NOMO-1 treated with DMSO at 0.1 percent for 48 hours (cell line): ENCODE results near the gene SART3.
"Not testable (repeated sequence)": the region's sequence is repeated elsewhere in the genome, so short reads cannot be mapped to it uniquely, and the experiment has no call there.

Source experiments
- DNase-seq: peaks from one replicate; lab custom pipeline; 2025; ENCODE audit not compliant: unreplicated experiment; lab: John Stamatoyannopoulos, UW

Gene SART3

DNA sequence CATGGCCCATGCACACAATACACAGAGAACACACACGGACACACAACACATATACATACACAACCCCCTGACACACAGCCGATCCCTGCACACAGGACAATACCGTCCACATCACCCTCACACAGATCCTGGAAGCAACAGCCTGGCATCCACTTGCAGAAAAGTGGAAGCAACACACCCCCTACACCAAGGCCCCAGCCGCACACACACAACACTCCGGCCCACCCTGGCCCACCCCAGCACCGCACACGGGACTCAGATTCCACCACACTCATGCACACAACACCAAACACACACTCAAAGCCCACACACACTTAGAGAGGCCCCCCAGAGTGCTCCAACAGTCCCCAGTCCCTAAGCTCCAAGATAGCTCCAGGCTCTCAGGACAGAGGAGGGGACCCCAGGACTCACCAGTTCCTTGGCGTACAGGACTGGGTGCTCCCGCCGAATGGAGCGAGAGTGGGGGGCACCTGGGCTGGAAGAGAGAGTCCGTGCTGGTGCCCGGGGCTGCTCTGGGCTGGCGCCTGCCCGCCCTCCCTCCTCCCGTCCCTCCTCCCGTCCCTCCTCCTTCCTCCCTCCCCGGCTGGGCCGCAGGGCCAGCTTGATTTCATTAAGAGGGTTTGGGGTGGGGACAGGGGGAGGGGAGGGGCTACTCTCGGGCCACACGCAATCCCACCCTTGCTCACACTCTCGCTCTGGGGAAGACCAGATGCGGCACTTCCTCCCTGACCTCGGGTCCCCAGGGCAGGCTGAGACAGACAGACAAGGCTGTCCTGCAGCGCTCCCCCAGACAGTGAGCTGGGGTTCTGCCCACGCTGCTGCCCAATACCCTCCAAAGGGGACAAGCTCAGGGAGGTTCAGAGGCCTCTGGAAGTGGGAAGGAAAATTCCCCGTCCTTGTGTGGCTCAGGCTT, 36.8 kb upstream of the SART3 start, which contains the start of gene TMEM119:
Gene TMEM119 (minus strand): TSS at position 526 of the 913 bp plus-strand sequence. CDS start 5,701 bp downstream, outside the sequence.
- no peak for DNase-seq

DNA sequence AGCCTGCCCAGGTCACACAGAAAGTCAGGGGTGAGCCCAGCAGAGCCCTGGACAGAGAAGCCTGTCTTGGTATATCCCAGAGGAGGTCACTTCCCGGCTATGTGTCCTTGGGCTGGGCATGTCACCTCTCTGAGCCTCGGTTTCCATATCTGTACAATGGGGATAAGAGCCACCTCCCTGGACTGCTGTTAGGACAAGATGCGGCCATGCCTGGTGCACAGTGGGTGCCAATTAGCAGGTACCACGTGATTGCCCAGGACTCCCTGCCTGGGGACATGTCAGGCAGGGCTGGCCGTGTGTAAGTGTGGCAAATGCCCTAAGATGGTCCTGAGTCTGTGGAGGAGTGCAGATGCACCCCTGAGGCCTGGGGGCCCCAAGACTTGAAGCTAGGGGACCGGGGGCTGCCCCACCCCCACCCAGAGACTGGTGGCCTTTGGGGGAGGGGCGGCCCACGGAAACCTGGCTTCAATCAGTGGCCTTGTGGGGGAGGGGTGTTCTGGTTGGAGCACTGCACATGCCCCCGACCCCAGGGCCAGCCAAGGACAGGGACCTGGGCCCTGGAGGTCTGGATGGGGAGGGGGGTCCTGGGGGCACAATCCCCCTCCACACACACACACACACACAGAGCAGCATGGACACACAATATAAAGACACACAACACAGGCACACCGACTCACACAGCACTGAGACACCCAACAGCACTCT, 36.0 kb upstream of the SART3 start:
- no peak for DNase-seq

DNA sequence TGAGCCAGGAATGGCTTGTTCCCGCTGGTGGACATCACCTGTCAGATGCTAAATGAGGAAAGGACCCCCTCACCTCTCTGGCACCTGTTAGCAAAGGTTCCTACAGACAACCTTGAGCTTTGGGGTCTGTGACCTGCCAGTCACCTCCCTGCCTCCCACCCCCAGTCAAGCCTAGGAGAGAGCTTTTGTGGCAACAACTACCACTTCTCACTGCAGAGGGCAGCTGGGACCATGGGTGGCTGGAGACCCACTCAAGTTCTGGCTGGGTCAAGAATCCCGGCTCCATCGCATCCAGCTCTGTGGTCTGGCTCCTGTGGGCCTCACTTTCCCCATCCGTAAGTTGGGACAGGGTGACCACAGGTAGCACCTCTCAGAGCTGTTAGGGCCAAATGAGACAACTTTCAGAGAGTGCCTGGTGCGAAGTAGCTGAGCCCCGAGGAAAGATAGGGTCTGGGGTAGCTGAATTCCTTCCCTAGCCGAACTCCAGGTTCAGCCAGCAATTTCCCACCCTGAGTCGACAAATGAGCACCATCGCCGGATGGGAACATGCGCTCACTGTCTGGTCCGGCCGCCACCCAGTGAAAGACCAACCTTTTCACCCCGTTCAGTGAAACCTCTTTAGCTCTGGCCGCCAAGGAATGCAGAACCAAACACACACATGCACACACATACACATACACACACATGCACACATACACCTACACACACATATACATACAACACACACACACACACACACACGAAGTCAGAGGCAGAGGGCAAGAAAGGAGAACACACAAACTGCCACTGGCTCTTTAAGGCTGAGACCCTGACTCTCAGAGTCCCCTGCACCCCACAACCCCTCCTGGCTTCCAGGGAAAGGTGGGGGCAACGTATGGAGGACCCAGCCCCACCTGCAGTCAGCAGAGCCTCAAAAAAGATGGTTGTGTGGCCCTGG, 35.0 kb upstream of the SART3 start:
- DNase-seq: no peak

DNA sequence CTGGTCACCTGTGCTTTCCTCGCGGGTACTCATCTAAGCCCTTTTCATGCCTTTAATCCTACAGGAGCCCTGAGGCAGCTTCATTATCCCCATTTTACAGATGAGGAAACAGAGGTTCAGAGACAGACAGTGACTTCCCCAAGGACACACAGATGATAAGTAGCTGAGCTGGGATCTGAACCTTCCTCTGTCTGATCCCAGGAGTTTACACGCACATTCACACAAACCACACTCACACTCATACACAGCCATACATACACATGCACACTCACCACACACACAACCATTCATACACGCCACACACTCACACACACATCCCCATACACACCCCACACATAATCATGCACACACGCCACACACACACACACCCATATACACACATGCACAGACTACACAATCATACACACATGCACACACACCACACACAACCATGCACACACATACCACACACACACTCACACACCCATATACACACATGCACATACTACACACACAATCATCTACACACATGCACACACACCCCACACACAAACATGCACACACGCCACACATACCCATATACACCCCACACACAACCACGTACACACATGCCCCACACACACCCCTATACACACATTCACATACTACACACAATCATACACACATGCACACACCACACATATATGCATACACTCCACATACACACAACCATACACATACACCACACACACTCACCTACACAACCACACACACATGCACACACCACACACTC, 34.2 kb upstream of the SART3 start:
- DNase-seq: no peak

DNA sequence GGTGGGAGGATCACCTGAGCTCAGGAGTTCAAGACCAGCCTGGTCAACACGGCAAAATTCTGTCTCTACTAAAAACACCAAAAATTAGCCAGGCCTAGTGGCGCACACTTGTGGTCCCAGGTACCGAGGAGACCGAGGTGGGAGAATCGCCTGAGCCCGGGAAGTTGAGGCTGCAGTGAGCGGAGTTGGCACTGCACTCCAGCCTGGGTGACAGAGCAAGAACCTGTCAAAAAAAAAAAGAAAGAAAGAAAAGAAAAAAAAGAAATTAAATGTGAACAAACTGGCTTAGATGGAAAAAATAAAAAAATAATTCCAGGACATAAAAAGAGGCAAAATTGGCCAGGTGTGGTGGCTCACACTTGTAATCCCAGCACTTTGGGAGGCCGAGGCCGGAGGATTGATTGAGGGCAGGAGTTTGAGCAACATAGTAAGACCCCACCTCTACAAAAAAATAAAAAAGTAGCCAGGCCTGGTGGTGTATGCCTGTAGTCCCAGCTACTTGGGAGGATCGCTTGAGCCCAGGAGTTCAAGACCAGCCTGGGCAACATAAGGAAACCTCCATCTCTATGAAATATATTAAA, 33.4 kb upstream of the SART3 start:
- no peak for DNase-seq

DNA sequence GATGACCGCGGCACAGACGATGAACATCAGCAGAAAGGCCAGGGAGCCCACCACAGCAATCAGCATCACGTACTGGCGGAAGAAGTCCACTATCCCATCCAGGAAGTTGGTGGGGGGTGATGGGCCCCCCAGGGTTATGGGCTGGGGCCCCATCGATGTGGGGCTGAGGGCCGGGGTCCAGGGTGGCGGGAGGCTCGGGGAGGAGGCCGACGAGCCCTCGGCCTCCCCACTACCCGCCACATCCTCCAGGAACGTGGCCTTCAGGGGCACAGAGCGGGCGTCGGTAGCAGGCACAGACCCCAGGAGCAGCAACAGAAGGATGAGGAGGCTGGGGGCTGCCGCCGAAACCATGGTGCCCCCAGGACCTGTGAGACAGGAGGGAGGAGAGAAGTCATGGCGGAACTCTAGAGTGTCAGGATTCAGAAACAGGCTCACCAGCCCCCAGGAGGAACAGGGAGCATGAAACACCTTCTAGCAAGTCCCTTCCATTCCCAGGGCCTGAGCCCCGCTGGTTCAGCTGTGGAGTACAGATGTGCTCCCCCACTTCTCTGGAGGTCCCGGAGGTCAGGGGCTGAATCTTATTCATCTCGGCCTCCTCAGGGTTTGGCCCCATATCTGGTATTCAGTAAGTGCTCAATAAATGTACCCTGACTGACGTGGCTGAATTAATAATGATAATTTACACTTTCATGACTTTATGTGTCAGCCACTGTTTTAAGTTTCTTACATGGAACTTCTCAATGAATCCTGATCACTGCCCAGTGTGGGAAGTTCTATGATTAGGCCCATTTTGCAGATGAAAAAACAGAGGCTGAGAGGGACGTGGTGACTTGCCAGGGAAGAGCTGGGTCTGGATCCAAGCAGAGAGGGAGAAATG, 31.3 kb upstream of the SART3 start:
- DNase-seq: no peak

DNA sequence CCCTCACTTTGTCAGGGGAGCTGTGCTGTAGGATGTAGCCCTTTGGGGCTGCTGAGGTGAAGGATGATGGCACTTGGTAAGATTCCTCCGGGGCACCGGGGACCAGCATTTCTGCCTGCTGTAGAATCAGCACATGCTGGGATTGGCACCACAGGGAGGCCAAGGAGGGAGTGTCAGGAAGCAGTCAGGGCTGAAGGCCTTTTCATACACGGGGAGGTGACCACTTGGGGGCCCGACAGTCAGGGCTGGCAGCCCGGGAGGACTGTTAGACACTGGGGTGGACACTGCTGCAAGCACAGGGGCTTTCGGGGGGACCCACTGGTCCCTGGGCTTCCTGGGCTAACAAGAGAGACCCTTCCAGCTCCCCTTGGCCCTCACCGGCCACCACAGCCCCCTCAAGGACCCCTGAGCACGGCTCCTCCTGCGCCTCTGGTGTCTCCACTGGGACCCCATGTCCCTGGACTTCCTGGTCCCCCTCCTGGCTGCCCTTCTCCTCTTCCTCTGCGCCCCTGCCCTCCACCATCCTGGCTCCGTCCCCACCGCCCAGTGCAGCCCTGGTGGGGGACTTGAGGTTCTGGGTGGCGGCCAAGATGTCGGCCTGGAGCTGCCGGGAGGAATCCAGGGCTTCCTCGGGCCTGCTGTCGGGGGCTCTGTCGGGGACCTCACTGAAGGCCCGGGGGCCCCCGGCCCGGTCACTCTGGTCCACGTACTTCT, 30.5 kb upstream of the SART3 start:
- no peak for DNase-seq

DNA sequence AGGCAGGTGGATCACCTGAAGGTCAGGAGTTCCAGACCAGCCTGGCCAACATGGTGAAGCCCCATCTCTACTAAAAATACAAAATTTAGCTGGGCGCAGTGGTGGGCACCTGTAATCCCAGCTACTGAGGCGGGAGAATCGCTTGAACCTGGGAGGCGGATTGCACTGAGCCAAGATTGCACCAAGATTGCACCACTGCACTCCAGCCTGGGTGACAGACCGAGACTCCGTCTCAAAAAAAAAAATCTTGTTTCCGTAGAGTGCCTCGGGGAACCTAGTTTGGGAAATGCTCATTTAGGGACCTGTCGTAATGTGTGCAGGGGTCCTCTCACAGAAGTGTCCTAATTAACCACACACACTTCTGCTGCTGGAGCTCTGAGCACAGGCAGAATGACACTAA, 29.5 kb upstream of the SART3 start:
- not testable (repeated sequence) for DNase-seq

DNA sequence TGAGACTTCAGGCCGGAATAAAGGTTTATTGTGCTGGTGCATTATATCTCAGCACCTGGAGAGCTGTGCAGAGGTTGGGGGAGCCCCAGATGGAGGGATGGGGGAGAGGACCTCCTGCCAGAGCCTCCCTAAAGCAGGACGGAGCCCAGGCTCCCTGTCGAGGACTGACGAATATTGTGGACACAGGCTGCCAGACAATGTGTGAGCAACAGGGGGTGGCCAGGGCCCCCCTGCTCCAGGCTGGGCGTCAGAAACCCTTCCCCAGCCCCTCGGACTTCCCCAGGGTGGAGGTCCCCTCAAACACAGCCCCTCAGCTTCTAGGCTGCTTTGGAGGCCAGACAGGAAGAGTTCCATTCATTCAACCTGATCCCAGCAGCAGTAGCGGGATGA, 28.9 kb upstream of the SART3 start:
- DNase-seq: no peak

DNA sequence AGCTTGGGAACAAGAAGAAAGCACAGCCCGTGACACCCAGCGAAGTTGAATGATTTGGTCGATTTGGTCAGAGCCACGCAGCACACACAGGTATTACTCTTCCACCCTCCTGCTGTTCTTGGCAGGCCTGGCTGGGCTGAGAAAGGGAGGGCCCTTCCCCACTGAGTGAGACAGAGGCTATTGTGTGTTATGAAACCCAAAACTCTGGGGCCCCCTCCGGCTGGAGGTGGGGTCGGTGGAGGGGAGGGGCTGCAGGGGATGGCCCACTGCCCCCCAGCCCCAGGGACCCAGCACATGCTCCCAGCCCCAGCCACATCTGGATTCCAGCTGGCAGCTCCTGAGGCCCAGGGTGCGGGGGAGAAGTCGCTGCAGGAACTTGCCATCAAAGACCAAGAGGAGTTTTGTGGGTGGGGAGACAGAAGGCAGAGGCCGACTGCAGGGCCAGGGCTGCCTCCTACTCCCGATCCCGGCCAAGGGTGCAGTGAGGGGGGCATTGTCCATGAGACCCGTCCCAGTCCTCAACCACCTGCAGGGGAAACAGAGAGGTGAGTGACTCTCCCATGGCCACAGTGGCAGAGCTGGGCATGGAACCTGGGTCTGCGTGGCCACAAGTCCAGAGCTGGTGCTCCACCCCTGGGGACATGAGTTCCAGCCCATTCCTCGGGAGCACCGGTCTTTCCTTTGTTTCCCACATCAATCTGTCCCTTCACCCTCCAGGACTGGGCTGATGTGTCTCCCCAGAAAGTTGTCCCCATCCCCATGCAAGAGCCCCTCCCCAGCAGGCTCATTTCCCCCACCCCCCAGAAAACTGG, 28.3 kb upstream of the SART3 start:
- no peak for DNase-seq

DNA sequence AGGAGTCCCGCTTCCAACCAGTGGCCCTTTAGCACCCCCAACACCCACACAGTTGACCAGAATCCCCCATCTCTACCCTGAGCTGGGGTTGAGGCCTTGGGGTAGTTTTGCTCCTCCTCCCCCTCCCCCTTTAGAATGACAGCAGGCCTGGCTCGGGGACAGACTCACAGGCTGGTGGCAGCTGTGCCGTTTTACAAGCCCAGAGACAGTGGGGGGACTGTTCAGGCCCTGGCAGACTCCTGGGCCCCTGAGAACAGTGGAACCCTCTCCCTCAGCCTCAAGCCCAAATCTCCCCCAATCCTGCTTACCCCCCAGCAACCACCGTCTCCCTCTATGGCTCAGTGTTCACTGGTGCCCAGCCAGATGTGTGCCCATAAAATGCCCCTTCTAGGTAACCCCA, 26.9 kb upstream of the SART3 start:
- DNase-seq: no peak

DNA sequence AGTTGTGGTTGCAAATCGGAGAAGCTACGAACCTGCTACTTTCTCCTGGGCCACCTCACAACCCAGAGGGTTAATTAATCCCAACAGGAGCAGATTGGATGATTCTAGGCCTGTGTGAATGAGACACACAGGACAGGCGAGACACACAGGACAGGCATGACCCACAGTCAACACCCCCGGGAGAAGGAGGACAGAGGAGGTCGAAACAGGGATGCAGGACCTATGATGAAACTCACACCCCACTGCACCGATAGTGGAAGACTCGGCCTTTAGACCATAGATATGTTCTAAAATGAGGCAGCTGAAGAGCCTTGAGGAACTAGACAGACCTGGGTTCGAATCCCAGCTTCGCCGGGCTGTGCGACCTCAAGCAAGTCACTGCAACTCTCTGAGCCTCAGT, 25.3 kb upstream of the SART3 start:
- no peak for DNase-seq

DNA sequence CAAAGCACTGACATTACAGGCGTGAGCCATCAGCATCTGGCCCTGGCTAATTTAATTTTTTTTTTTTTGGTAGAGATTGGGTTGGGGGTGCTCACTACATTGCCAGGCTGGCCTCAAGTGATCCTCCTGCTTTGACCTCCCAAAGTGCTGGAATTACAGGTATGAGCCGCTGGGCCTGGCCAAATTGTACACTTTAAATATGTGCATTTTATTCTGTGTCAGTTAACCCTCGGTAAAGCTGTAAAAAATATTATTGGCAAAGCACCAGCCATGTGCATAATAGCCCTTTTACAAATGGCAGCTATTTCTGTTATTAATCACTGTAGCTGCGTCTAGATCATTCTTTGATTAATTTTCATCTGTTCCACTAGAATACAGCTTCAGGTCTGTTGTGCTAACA, 24.9 kb upstream of the SART3 start:
- no peak for DNase-seq

DNA sequence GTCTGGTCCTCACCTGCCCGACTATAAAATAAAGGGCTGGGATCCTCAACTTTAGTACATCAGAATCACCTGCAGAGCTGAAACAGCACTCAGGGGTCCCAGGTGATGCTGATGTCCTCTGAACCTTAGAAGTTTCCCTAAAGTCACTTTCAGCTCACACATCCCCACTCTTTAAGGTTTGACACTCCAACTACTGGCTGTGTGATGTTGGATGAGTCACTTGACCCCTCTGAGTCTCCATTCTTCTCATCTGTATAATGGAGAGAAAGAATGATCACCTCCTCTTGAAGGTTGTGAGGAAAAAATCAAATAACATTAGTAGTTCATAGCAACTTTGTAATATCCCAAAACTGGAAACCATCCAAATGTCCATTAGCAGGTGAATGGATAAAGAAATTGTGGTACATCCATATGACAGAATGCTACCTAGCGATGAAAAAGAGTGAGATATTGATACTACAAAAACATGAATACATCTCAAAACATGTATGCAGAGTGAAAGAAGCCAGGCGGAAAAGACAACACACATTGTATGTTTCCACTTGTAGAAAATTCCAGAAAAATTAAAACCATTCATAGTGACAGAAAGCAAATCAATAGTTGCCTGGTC, 23.6 kb upstream of the SART3 start:
- DNase-seq: no peak

DNA sequence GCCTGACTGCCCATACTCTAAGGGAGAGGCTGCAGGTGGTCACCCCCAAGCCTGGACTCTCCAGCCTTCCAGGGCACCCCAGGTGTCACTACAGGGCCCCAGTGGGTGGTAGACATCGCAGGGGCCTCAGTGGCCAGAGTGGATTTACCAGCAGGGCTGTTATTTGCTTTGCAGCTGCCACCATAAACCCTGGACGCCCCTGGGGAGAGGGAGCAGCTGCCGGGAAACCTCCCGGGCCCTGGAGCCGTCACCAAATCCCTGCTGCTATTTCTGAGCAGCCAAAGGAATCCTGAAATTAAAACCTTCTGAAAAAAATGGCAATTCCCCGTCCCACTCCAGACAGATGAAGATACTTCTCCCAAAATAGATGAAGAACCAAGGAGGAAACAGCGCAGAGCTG, 23.0 kb upstream of the SART3 start:
- DNase-seq: no peak

DNA sequence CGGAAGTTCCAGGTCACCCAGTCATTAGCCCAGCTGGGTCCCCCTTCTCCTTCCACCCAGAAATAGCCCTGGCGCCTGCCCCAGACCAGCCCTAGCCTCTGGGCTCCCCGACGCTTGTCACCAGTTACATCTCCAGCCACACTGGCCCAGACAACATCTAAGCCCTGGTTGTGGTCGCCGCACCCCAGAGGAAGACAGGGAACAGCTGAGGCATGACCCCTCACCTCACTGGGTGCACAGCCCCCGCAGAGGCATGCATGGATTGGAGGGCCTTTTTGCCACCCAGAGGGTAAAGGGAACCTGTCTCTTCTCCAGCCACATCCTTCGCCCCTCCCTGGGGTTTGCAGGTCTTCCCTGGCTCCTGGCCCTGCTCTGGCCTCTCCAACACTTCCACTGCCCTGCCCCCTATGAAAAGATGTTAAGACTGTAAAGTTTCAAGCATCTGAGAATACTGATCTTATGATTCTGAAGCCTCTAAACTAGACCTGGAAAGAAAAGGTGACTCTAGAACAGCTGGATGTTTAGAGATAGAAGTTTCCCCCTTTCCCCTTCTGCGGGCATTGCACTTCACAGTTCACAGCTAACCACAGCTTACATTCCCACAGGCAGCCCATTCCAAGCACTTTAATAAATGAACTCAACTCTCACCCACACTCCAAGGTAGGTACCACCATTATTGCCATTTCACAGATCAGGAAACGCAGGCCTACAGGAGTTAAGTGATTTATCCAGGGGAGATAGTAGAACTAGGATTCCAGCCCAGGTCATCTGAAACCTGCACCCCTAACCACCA, 22.2 kb upstream of the SART3 start:
- no peak for DNase-seq

DNA sequence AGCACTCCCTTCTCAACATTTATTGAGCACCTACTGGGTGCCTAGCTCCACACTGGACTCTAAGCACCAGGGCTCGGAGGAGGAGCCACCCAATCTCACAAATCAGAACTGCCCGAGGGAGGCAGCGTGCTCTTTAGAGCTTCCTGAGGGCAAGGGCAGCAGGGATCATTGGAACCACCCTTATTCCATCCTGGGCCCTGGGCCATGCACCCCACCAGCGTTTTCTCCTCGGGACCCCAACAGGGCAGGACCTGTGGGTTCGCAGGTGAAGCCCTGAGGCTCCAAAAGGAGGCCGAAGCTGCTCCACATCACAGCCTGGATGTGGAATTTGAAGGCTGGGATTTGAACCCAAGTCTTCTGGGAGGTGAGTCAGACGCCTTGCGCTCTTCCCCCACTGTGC, 21.5 kb upstream of the SART3 start:
- no peak for DNase-seq
